ENCODE results near the gene PPFIA2.

PPFIA2 gene

GRCh38 chr12:81759190-81760051 is at the start of gene PPFIA2:
Gene PPFIA2, minus strand, starts transcription at chr12:81759350.
- DNase-seq (ENCODE audit: low read depth): no peak

DNA sequence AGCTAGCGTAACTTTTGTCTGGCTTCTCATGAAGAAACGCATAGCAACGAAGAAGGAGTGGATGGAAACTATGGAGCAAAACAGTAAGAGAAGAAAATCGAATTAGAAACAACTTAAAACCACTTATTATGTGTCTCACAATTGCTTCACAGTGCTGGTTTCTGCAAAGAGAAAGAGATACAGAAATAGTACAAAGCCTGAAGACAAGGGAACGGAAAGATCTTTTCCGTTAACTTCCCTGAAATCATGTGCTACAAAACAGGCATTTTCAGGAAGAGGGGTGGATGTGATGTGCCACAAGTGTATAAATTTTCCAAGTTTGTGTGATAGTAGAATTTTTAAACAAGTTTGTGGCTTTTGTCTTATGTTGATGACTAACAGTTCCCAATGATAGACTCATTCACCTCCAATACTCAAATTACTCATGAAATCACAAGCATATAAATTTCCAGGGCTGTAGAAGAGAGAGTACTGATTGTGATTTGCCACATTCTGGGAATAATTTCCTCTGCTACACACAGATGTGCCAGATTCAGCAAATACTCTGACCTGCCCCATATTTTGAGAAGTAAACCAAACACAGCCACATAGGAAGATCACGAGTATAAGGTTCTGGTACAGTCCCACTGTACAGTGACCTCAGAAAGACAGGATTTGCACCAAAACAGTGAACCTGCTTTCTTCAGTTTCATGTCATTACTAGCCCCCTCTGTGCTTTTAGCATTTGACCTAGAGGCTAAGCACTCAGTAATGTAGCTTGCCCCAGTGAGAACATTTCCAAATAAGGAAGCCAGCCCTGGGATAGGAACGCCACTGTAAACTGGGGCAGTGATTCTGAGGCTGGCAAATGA is 41.4 kb upstream of the PPFIA2 start:
- no peak for DNase-seq (ENCODE audit: low read depth)

DNA sequence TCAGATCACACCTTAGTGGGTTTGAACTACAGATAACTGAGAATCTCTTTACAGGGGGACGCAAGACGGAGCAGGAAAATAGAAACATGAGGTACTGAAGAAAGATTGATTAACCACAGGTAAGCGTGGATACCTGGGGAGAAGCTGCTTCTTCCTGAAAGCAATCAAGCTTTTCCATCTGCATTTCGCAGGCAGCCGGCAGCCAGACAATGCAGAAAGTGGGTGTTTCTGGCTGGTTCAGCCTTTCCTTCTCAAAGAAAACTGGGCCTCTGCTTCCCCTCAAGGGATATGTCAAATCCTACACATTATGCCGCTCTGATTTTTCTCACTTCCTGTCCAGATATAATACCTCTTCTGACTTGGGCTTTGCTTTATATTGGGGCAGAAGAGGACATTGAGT is 39.1 kb upstream of the PPFIA2 start:
- DNase-seq (ENCODE audit: low read depth): no peak

DNA sequence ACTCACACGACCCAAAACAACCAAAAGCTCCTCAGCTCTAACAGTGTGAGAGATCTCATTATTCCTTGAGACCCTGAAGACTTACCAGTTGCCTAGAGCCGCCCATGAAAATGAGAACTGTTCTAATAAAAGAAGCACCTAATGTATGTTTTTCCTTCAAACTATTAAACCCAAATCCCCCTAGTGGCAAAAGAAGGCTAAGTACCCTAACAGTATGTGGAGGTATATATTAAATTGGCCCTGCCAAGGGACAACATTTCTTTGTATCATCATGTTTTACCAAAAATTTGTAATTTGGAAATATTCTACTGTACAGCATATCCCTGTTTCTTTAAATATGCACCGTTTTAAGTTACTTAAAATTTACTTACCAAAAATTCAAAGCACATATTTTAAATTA is 38.0 kb upstream of the PPFIA2 start:
- no peak for DNase-seq (ENCODE audit: low read depth)

DNA sequence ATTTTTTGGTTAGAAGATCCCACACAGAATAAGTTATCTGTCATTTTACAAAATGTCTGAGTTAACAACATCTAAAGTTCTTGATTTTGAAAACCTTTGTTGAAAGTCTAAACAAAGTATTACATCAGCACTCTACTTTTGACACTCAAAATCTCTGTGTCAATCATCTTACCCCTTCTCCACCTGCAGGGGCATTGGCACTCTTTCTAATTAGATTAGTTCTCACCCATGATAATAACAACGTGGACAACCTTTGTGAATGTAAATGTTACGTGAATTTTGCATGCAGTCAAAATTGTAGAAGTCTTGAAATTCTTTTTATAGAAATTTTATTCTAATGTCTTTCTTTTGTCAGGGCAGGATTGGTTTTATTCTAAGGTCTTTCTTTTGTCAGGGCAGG is 33.5 kb upstream of the PPFIA2 start:
- no peak for DNase-seq (ENCODE audit: low read depth)

GRCh38 chr12:81779216-81779615 is 20.1 kb upstream of the PPFIA2 start:
- DNase-seq (ENCODE audit: low read depth): no peak

- DNase-seq (ENCODE audit: low read depth): no peak
Measured at GRCh38 chr12:81778719-81779118, 19.6 kb upstream of the PPFIA2 start.

DNA sequence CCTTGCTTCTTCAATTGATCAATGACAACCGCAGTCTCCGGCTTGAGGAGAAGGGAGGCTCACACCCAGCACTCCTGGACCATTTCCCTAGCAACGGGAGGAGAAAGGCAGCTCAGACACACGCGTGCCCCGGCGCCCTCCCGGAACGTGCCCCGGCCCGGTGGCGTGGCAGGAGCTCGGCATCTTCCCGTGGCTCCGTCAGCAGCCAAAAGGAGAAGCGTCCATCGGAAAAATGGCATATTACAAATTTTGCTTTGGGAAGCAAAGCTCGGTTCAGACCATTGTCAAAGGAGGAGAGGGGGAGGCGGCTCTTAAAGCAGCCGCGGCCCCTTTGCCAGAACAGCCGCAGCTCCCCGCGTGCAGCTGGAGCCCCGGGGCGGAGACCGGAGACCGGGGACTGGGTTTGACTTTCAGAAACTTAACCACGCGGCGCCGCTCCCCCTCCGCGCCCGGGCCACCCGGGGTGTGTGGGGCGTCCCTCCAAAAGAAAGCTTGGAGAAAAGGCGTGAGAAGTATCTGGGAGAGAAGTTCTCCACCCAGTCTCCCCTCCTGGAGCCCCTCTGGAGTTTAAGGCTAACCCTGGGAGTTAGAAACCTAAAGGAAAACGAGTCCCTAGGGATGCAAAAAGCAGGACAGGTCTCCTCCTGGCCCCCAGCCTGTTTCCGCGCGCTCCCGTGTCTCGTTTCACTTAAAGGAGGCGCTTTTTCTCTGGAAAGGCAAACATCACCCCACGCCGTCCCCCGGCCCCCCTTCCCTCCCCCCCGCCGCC is 545 bp downstream of the PPFIA2 start:
- DNase-seq (ENCODE audit: low read depth): no peak

DNA sequence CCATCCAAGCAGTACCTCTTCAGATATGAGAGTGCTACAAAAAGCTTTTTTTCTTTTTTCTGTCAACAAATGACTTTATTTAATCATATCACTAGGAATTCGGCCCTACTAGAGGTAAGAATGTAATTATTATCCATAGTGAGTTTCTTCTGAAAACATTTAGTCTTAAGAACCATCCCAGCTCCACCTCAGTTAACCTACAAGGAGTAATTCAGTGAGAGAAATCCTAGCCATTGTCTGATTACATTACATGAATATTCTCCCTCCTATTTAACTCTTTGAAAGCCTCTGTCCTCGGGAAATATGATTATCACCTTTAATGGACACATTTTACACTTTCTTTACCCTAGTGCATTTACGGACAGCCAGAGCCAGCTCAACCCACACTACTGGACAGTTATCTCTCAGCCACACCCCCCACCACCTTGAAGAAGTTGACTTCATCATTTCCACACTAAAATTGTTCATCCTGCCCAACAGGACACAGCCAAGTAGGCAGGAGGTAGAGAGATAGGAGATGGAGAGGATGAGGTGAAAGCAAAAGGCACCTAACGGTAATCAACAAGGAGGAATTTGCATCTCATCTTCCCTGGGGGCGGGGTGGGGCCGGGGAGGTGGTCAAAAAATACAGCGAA is 1.3 kb downstream of the PPFIA2 start:
- DNase-seq (ENCODE audit: low read depth): no peak

DNA sequence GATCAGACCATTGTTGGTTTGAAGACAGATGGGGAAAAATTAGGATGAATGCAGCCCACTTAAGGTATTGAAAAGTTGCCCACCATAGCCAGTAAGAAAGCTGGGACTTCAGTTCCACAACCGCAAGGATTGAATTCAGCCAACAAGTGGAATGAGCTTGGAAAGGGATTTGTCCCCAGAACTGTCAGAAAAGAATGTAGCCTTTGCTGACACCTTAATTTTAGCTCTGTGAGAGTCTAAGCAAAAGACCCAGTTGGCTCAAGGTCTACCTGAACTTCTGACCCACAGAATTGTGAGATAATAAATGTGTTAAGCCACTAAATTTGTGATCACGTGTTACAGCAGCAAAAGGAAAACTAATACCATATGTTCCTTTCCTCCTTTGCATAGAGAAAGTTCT is 29.4 kb downstream of the PPFIA2 start:
- DNase-seq (ENCODE audit: low read depth): no peak

- no peak for DNase-seq (ENCODE audit: low read depth)
Measured at GRCh38 chr12:81727391-81727790, 31.8 kb downstream of the PPFIA2 start.

GRCh38 chr12:81726634-81727033 is 32.5 kb downstream of the PPFIA2 start:
- no peak for DNase-seq (ENCODE audit: low read depth)

GRCh38 chr12:81723361-81723760 is 35.8 kb downstream of the PPFIA2 start:
- no peak for DNase-seq (ENCODE audit: low read depth)

GRCh38 chr12:81722004-81722403 is 37.1 kb downstream of the PPFIA2 start:
- no peak for DNase-seq (ENCODE audit: low read depth)

DNA sequence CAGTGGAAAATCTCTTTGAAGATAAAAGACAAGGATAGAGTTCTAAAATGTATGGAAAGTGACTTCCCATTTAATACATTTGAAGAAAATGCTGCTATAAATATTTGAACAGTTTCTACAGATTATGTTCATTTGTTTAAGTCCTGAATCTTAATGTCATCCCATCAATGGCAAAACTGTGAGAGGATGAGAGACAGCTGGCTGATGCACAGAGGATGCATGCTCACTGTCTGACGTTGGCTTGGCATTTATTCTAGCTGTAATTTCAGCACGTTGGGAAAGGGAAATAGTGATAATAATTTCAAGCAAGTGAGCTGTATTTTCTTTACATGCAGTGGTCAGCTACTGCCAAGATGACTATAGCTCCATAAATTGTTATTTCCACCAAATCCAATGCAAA is 40.5 kb downstream of the PPFIA2 start:
- no peak for DNase-seq (ENCODE audit: low read depth)

DNA sequence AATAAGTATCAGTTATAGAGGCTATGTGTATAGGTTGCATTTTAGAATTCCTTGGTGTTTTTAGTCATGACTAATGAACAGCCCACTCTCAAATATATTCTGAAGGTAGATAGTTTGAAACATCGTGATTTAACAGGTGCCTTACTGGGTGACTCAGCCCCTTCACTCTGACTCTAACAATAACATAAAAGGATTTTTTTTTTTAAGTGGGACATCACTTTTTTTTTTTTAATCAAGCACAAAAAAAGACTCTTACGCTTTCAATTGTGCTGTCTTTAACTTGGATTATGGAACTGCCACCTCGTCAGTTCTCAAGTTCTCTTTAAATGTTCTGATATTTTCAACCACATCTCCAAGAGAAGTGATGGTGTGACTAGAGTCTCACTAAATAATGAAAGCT is 46.6 kb downstream of the PPFIA2 start:
- no peak for DNase-seq (ENCODE audit: low read depth)

GRCh38 chr12:81705586-81705985 is 53.6 kb downstream of the PPFIA2 start:
- no peak for DNase-seq (ENCODE audit: low read depth)

DNA sequence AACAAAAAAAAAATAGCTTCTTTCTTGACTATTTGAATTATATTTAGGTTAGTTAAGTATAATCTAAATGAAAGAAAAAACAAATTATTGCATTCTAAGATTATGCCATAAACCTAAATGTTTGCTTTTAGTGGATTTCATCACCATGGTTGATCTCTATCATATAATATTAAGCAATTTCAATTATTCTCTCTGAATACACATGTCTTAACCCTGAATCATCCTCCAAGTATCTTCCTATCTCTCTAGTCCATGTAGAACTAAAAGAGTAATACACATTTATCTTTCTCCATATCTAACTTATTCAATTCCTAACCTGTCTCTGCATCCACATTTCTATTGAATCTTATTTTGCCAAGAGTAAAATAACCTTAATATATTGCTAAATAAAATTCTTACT is 59.6 kb downstream of the PPFIA2 start:
- no peak for DNase-seq (ENCODE audit: low read depth)

DNA sequence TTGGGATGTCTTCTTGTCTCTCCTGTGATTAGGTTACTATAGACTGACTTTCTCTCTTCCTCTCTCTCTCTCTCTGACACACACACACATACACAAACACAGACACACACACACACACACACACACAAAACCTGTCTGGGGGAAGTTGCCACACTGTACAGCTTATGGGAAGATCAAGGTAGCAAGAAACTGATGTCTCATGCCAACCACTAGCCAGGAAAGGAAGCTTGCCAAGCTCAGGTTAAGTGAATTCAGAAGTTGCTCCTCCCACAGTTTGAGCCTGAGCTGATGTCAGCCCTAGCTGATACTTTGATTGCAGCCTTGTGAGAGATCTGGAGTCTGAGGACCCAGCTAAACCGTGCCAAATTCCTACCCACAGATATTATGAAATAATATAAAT is 67.1 kb downstream of the PPFIA2 start:
- DNase-seq (ENCODE audit: low read depth): no peak

- DNase-seq (ENCODE audit: low read depth): no peak
Measured at GRCh38 chr12:81683881-81684280, 75.3 kb downstream of the PPFIA2 start.

DNA sequence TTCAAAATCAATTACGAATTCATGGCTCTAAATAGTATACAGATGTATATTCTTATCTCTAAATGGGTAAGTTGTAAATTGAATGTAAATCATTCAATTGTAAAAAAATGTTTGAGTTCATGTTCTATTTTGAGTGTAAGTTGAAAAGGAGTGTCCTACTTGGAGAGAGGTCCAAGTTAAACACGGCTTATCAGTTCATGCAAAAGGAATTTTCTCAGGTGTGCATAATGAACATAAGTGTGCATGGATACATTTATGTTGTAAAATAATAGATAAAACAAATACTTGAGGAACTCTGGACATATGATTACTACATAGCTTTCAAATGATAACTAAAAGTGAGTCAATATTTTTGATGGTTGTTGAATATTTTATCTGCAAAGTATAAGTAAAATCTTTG is 79.5 kb downstream of the PPFIA2 start:
- no peak for DNase-seq (ENCODE audit: low read depth)

DNA sequence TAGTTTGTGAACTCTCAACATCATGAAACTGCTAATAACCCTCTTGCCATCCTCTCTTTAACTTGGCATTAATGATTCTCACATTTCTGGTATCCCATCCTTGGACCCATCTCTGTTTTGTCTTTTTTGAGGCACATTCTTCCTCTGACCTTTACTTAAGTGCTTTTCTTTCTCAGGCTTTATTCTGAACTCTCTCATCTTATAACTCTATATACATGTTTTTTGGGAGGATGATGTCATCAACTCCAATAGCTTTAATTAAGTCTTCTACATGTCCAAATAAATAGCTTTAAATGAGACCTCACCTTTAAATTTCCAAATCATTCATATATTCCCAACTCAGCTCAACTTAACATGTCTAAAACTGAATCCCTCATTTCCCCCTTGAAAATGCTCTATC is 88.4 kb downstream of the PPFIA2 start:
- no peak for DNase-seq (ENCODE audit: low read depth)
